HepG2 (cell line): ENCODE measurements around the gene TPX2. TPM values are rescaled to one million over a fixed set of nuclear protein-coding genes. Genes with fewer than 3 reads are reported as not detected.

Experiments
- CENPX ChIP-seq: sonication (generic); formaldehyde crosslinking; IDR thresholded peaks from 2 replicates; pipeline ENCODE4 v1.9.0; 2021; ENCODE audit warnings: mild to moderate bottlenecking, missing genetic modification reagents, moderate library complexity
- KDM2A ChIP-seq: sonication (generic); formaldehyde crosslinking; IDR thresholded peaks from 2 replicates; pipeline ENCODE4 v1.4.0; 2020; ENCODE audit warnings: low read depth, missing genetic modification reagents, borderline replicate concordance
- KLF11 ChIP-seq: IDR thresholded peaks from 2 replicates; pipeline ENCODE4 v1.6.1; 2016; ENCODE audit warnings: missing compliant biosample characterization
- MBNL3 ChIP-seq: fragments of 250-450 bp; sonication (Bioruptor Pico); conservative IDR thresholded peaks from 2 replicates; pipeline ENCODE4 v1.8.0; 2022; ENCODE audit warnings: mild to moderate bottlenecking, inconsistent platforms
- REPIN1 ChIP-seq: sonication (generic); formaldehyde crosslinking; IDR thresholded peaks from 2 replicates; pipeline ENCODE4 v1.8.0; 2022; ENCODE audit warnings: missing genetic modification reagents, low read depth, mild to moderate bottlenecking, borderline replicate concordance
- RFX5 ChIP-seq: IDR thresholded peaks from 2 replicates; pipeline ENCODE4 v1.6.1; 2011; ENCODE audit warnings: low read depth, low read length, improper control_type of control experiment
- SMARCC2 ChIP-seq: fragments of 450-650 bp; IDR thresholded peaks from 2 replicates; pipeline ENCODE4 v1.6.1; 2017; ENCODE audit warnings: antibody characterized with exemption, mild to moderate bottlenecking
- SOX6 ChIP-seq, 2 experiments: fragments of 450-650 bp in 1 of 2; sonication (generic) in 1 of 2; formaldehyde crosslinking in 1 of 2; IDR thresholded peaks; 2 replicates each; pipeline versions ENCODE4 v1.4.0 to v1.6.1; 2017 to 2020; ENCODE audit warnings: antibody characterized with exemption in 1 of 2, mild to moderate bottlenecking in 1 of 2, missing genetic modification reagents in 1 of 2
- ZIK1 ChIP-seq: sonication (generic); formaldehyde crosslinking; IDR thresholded peaks from 2 replicates; pipeline ENCODE4 v1.5.0; 2020; ENCODE audit warnings: mild to moderate bottlenecking, low read depth, missing genetic modification reagents, borderline replicate concordance
- ZNF260 ChIP-seq: sonication (generic); formaldehyde crosslinking; IDR thresholded peaks from 2 replicates; pipeline ENCODE4 v1.4.0; 2020; ENCODE audit warnings: missing genetic modification reagents, low read depth, mild to moderate bottlenecking, borderline replicate concordance
- ZNF546 ChIP-seq: sonication (generic); formaldehyde crosslinking; conservative IDR thresholded peaks from 2 replicates; pipeline ENCODE4 v1.8.1; 2023; ENCODE audit warnings: mild to moderate bottlenecking, missing genetic modification reagents
- ZNF552 ChIP-seq: sonication (generic); formaldehyde crosslinking; IDR thresholded peaks from 2 replicates; pipeline ENCODE4 v1.9.0; 2022; ENCODE audit warnings: missing genetic modification reagents, mild to moderate bottlenecking, borderline replicate concordance
- ZNF570 ChIP-seq: sonication (generic); formaldehyde crosslinking; IDR thresholded peaks from 2 replicates; pipeline ENCODE4 v1.4.0; 2020; ENCODE audit warnings: mild to moderate bottlenecking, missing genetic modification reagents, borderline replicate concordance
- polyA plus RNA-seq, 8 experiments: library from polyadenylated mRNA; depleted of rRNA in 3 of 8; stranded (reverse) in 7 of 8; unstranded in 1 of 8; fragments of >200 nt; fragmentation: Illumina TruSeq in 4 of 8; extraction: Trizol in 4 of 8; gene quantifications; 2 replicates each; pipeline versions ENCODE4 v1.2.1 to v1.2.3, GENCODE V29; 2011 to 2016; ENCODE audit warnings: low read depth in 4 of 8, missing spikeins in 1 of 8, mixed read lengths in 1 of 8; ENCODE audit not compliant: insufficient read depth in 1 of 8
- total RNA-seq, 5 experiments: library from RNA; depleted of rRNA; stranded (reverse); fragments of >200 nt; fragmentation: Illumina TruSeq; extraction: Trizol; gene quantifications; 2 replicates each; pipeline ENCODE4 v1.2.3, GENCODE V29; 2016; ENCODE audit warnings: low read depth in 1 of 5
- TF ChIP-seq, protein P1 (sequence below): sonication (generic); formaldehyde crosslinking; conservative IDR thresholded peaks from 2 replicates; pipeline ENCODE4 v1.4.0; 2020; ENCODE audit warnings: mild to moderate bottlenecking, missing genetic modification reagents, moderate library complexity
- TF ChIP-seq, protein P2 (sequence below): IDR thresholded peaks from 2 replicates; pipeline ENCODE4 v1.6.1; 2016; ENCODE audit warnings: missing compliant biosample characterization, missing genetic modification reagents, borderline replicate concordance
- TF ChIP-seq, protein P3 (sequence below): IDR thresholded peaks from 2 replicates; pipeline ENCODE4 v1.6.1; 2016; ENCODE audit warnings: missing biosample characterization, missing genetic modification reagents, low read depth
- TF ChIP-seq, protein P4 (sequence below): sonication (generic); formaldehyde crosslinking; IDR thresholded peaks from 2 replicates; pipeline ENCODE4 v1.5.0; 2020; ENCODE audit warnings: mild to moderate bottlenecking, missing genetic modification reagents

The TPX2 gene
- total and polyA plus RNA-seq, 2 of the 13 experiments (the other 11 are each of a cell fraction or from before 2014, with no cell fraction given): 34.3 to 124 TPM

GRCh38 chr20:31722257-31723068 lies 16.6 kb upstream of the TPX2 start, which contains the start of gene BCL2L1 (continued):
- TF ChIP-seq SMARCC2 (no peak), KLF11 (CRISPR knock-in tag) (no peak; the same call in 1 of the 2 replicates), CENPX (CRISPR knock-in tag) (no peak), RFX5 (0 out of 2 replicates have a peak, but pooled peaks have one; percentile 9), REPIN1 (CRISPR knock-in tag) (no peak; the same call in 1 of the 2 replicates), KDM2A (CRISPR knock-in tag) (peak; percentile 72; the same call in 1 of the 2 replicates), ZNF570 (CRISPR knock-in tag) (0 out of 2 replicates have a peak, but pooled peaks have one; percentile 65), ZNF260 (no peak), MBNL3 (CRISPR knock-in tag) (no peak), ZIK1 (CRISPR knock-in tag) (no peak), ZNF546 (CRISPR knock-in tag) (no peak), ZNF552 (CRISPR knock-in tag) (no peak), SOX6 (IDR thresholded peaks at IDR 0.05) (no peak), SOX6 (CRISPR knock-in tag; IDR thresholded peaks at IDR 0.05) (no peak)
- TF ChIP-seq, protein P1, sequence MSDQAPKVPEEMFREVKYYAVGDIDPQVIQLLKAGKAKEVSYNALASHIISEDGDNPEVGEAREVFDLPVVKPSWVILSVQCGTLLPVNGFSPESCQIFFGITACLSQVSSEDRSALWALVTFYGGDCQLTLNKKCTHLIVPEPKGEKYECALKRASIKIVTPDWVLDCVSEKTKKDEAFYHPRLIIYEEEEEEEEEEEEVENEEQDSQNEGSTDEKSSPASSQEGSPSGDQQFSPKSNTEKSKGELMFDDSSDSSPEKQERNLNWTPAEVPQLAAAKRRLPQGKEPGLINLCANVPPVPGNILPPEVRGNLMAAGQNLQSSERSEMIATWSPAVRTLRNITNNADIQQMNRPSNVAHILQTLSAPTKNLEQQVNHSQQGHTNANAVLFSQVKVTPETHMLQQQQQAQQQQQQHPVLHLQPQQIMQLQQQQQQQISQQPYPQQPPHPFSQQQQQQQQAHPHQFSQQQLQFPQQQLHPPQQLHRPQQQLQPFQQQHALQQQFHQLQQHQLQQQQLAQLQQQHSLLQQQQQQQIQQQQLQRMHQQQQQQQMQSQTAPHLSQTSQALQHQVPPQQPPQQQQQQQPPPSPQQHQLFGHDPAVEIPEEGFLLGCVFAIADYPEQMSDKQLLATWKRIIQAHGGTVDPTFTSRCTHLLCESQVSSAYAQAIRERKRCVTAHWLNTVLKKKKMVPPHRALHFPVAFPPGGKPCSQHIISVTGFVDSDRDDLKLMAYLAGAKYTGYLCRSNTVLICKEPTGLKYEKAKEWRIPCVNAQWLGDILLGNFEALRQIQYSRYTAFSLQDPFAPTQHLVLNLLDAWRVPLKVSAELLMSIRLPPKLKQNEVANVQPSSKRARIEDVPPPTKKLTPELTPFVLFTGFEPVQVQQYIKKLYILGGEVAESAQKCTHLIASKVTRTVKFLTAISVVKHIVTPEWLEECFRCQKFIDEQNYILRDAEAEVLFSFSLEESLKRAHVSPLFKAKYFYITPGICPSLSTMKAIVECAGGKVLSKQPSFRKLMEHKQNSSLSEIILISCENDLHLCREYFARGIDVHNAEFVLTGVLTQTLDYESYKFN (CRISPR knock-in tag): no peak
- TF ChIP-seq, protein P2, sequence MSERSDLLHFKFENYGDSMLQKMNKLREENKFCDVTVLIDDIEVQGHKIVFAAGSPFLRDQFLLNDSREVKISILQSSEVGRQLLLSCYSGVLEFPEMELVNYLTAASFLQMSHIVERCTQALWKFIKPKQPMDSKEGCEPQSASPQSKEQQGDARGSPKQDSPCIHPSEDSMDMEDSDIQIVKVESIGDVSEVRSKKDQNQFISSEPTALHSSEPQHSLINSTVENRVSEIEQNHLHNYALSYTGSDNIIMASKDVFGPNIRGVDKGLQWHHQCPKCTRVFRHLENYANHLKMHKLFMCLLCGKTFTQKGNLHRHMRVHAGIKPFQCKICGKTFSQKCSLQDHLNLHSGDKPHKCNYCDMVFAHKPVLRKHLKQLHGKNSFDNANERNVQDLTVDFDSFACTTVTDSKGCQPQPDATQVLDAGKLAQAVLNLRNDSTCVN: no peak; the same call in 1 of the 2 replicates
- TF ChIP-seq, protein P3, sequence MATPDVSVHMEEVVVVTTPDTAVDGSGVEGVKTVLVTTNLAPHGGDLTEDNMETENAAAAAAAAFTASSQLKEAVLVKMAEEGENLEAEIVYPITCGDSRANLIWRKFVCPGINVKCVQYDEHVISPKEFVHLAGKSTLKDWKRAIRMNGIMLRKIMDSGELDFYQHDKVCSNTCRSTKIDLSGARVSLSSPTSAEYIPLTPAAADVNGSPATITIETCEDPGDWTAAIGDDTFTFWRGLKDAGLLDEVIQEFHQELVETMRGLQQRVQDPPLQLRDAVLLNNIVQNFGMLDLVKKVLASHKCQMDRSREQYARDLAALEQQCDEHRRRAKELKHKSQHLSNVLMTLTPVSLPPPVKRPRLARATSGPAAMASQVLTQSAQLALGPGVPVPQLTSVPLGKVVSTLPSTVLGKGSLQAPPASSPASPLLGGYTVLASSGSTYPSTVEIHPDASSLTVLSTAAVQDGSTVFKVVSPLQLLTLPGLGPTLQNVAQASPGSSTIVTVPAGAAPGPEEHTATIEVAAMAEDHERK (CRISPR knock-in tag): no peak
- TF ChIP-seq, protein P4, sequence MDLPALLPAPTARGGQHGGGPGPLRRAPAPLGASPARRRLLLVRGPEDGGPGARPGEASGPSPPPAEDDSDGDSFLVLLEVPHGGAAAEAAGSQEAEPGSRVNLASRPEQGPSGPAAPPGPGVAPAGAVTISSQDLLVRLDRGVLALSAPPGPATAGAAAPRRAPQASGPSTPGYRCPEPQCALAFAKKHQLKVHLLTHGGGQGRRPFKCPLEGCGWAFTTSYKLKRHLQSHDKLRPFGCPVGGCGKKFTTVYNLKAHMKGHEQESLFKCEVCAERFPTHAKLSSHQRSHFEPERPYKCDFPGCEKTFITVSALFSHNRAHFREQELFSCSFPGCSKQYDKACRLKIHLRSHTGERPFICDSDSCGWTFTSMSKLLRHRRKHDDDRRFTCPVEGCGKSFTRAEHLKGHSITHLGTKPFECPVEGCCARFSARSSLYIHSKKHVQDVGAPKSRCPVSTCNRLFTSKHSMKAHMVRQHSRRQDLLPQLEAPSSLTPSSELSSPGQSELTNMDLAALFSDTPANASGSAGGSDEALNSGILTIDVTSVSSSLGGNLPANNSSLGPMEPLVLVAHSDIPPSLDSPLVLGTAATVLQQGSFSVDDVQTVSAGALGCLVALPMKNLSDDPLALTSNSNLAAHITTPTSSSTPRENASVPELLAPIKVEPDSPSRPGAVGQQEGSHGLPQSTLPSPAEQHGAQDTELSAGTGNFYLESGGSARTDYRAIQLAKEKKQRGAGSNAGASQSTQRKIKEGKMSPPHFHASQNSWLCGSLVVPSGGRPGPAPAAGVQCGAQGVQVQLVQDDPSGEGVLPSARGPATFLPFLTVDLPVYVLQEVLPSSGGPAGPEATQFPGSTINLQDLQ (CRISPR knock-in tag): no peak
